GM18951 (cell line): ENCODE measurements around the gene SPTBN4.

Experiments
- POLR2A ChIP-seq: IDR thresholded peaks from 4 replicates; pipeline ENCODE4 v1.6.1; 2011; ENCODE audit warnings: mild to moderate bottlenecking; ENCODE audit not compliant: insufficient read length, insufficient read depth; ENCODE audit errors: extremely low read depth
- in situ Hi-C: fragments of 300-500 bp; cut with MboI; formaldehyde crosslinking; loops from one replicate; pipeline ENCODE4 v1.12.0; 2022; ENCODE audit warnings: low sequenced_read_pairs, mixed read lengths, inconsistent platforms; ENCODE audit not compliant: unreplicated experiment

The SPTBN4 gene

GRCh38 chr19:40567040-40567749, 100.4 kb downstream of the SPTBN4 start:
- TF ChIP-seq POLR2A: no peak
- in situ Hi-C loops: no loop called here

GRCh38 chr19:40567750-40568494, 101.1 kb downstream of the SPTBN4 start:
- TF ChIP-seq POLR2A: no peak
- in situ Hi-C loops: no loop called here

- in situ Hi-C loops: no loop called here
- TF ChIP-seq POLR2A: peak; percentile 21
These were observed 103.7 kb downstream of the SPTBN4 start for GRCh38 chr19:40570313-40571004.

- TF ChIP-seq POLR2A: no peak
- in situ Hi-C loops: no loop called here
These were observed 104.2 kb downstream of the SPTBN4 start for GRCh38 chr19:40571005-40571318.

- in situ Hi-C loops: no loop called here
- TF ChIP-seq POLR2A: no peak
These were observed 105.2 kb downstream of the SPTBN4 start for GRCh38 chr19:40571831-40572495.

- in situ Hi-C loops: no loop called here
- TF ChIP-seq POLR2A: no peak
These were observed 108.5 kb downstream of the SPTBN4 start for GRCh38 chr19:40575326-40575725.

GRCh38 chr19:40576151-40576584, 109.4 kb downstream of the SPTBN4 start:
- no peak for TF ChIP-seq POLR2A
- in situ Hi-C loops: no loop called here

- TF ChIP-seq POLR2A: peak; percentile 80
- in situ Hi-C loops: no loop called here
These were observed 110.0 kb downstream of the SPTBN4 start, which contains the start of gene SHKBP1 for GRCh38 chr19:40576585-40577451. SHKBP1 (plus strand) TSS chr19:40576873; CDS start chr19:40576900, 27 bp downstream.

GRCh38 chr19:40578442-40578908, 111.7 kb downstream of the SPTBN4 start:
- in situ Hi-C loops: no loop called here
- no peak for TF ChIP-seq POLR2A

- in situ Hi-C loops: no loop called here
- TF ChIP-seq POLR2A: no peak
These were observed 113.8 kb downstream of the SPTBN4 start for GRCh38 chr19:40580619-40581018.

GRCh38 chr19:40581531-40581930, 114.7 kb downstream of the SPTBN4 start:
- in situ Hi-C loops: no loop called here

GRCh38 chr19:40582467-40582866, 115.7 kb downstream of the SPTBN4 start:
- in situ Hi-C loops: no loop called here
- no peak for TF ChIP-seq POLR2A

More at GRCh38 chr19:40581531-40581930, 114.7 kb downstream of the SPTBN4 start:
- TF ChIP-seq POLR2A: no peak
